C1 segment of cervical spinal cord (tissue), 14 donors: ENCODE results near the gene HSF2.

ENCODE experiments used
- DNase-seq, 14 donors: peaks; one replicate each; lab custom pipeline; 2025; lab: John Stamatoyannopoulos, UW

Gene HSF2

GRCh38 chr6:122399348-122400120 is at the start of gene HSF2:
HSF2 (plus strand) TSS chr6:122399652; CDS start chr6:122399738, 86 bp downstream.
- DNase-seq: peak; percentile 78 to 98 (median 96)

GRCh38 chr6:122352981-122353664 is 46.3 kb upstream of the HSF2 start:
- DNase-seq: no peak

DNA sequence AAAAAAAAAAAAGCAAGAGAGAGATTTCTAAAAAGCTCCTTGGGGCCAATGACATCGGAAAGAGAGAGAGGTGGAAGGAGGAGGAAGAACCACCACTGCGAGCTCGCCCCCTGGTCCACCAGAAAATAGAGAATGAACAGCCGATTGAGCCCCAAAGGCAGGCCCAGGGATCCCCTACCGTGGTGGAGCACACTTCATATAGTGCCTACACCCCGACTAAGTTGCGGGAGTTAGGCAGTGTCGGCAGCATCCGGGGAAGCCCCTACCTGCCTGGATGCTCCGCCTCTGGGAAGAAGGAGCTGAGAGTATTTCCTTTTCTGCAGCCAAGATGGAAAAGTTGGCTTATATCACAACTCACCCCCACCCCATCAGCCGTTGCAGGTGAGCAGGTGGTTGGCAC is 38.6 kb upstream of the HSF2 start:
- no peak for DNase-seq

GRCh38 chr6:122361314-122361979 is 38.0 kb upstream of the HSF2 start:
- DNase-seq: no peak

GRCh38 chr6:122363769-122364483 is 35.5 kb upstream of the HSF2 start:
- no peak for DNase-seq

GRCh38 chr6:122365775-122366403 is 33.6 kb upstream of the HSF2 start:
- no peak for DNase-seq

GRCh38 chr6:122367171-122367570 is 32.3 kb upstream of the HSF2 start:
- DNase-seq: no peak

GRCh38 chr6:122369536-122369935 is 29.9 kb upstream of the HSF2 start:
- no peak for DNase-seq

- no peak for DNase-seq
These were observed 26.8 kb upstream of the HSF2 start for GRCh38 chr6:122372647-122373046.

DNA sequence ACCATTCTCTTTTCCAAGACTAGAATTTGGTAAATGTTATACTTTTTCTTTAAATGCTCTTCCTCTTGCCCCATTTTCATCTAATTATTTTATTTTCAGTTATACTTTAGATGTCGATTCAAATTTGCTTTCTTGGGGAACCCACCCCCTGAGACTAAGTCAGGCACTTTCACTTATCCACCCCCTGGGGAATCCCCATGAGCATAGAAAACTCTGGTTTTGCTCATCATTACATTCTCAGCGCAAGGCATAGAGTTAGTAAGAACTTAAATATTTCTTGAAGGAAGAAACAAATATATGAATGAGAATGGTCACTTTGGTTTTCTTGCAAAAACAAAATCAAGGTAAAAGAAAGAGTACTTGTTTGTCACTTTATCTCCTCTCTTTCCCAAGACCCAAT is 25.1 kb upstream of the HSF2 start:
- DNase-seq: no peak

DNA sequence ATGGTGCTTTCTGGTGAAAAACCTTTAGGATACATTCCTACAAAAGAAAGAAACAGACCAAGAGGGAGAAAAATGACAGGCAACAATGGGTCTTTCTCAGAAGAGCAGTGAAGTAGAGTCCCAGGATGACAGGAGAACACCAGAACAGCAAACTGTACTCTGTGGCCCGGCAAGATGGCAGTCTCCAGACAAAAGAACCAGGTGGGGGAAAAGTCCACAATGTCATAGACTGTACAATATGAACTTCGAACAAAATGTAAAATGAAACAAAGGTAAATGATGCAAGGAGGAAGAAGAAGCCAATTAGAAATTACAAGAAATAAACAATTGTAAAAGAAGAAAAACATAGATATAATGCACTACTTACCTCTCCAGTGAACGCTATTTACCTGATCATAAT is 23.2 kb upstream of the HSF2 start:
- no peak for DNase-seq

DNA sequence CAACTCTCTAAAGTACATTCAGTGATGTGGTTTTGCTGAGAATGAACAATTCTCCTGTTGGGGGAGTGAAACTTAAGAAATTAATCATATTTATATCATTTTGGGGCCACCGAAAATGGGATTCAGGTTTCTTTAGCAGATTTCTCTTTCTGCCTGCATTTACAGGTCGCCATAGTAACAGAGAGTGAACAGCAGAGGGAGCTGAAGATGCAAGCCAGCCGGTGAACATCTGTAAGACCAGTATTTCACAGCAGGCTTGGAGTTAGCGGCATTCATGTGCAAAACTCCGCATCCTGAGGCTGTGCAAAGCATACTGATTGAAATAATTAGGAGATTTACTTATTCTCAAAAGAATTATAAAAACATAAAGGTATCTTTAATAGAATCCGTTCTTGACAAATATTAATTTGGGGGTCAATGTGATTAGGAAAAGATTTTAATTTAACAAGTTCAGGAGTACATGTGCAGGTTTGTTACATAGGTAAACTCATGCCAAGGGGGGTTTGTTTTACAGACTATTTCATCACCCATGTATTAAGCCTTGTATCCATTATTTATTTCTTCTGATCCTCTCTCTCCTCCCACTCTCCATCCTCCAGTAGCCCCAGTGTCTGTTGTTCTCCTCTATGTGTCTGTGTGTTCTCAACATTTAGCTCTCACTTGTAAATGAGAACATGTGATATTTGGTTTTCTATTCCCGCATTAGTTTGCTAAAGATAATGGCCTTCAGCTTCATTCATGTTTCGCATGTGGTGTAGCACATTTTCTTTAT is 17.8 kb upstream of the HSF2 start:
- peak in 6 of 14 donors; percentile 3 to 19 (median 6) for DNase-seq

- no peak for DNase-seq
These were observed 13.4 kb upstream of the HSF2 start for GRCh38 chr6:122385857-122386612.

GRCh38 chr6:122388945-122389344 is 10.5 kb upstream of the HSF2 start:
- DNase-seq: no peak

DNA sequence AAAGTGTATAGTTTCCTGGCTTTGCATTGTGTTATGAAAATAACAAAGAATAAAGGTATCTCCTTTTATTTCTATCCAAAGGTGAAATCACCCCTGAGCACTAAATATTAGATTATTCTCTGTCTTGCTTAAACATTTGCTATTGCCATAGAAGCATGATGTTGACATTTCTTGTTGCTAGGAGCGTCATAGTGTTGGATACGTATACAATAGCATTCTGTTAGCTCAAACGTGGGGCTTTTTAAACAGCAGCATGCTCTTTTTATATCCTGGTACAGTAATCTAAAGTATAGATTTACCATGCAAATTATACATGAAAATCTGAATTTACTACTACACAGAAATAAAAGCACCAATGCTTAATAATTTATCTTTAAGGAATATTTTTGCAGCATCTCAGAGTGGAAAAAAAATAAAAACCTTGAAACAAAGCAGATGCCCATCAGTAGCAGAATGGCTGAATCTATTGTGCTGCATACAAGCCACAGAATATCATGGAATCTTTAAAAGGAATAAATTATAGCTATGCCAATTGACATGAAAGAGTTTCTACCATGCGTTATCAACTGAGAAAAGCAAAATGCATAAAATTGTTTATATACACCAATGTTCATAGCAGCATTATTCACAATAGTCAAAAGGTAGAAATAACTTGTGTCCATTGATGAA is 9.6 kb upstream of the HSF2 start:
- no peak for DNase-seq

- no peak for DNase-seq
These were observed 6.7 kb upstream of the HSF2 start for GRCh38 chr6:122392564-122393350.

- DNase-seq: no peak
These were observed 6.0 kb upstream of the HSF2 start for GRCh38 chr6:122393351-122393896.

- DNase-seq: no peak
These were observed 5.4 kb upstream of the HSF2 start for GRCh38 chr6:122394016-122394415.

- no peak for DNase-seq
These were observed 451 bp upstream of the HSF2 start for GRCh38 chr6:122399055-122399347.
